CD4-positive, alpha-beta T cell (primary cell): ENCODE results near the gene GNG14. TPM values are rescaled to one million over a fixed set of nuclear protein-coding genes. Genes with fewer than 3 reads are reported as not detected.

Experiments used
- ATAC-seq: fragments of 200-7000 bp; cut with Tn5 transposase; one replicate; pipeline ENCODE4 v1.10.0; 2022; ENCODE audit warnings: mild to moderate bottlenecking; ENCODE audit not compliant: poor library complexity
- CTCF ChIA-PET: fragments of 350-600 bp; sonication (Branson Sonifier 250); formaldehyde crosslinking; loops from one replicate; lab custom pipeline; 2021; ENCODE audit warnings: antibody characterized with exemption, inconsistent platforms; lab: Charles Lee
- POLR2A ChIA-PET: fragments of 350-600 bp; sonication (Branson Sonifier 250); formaldehyde crosslinking; loops from one replicate; lab custom pipeline; 2021; ENCODE audit warnings: antibody characterized with exemption, inconsistent platforms; lab: Charles Lee
- DNase-seq, 14 experiments: peaks; one replicate each; pipeline ENCODE4 v3.0.0-alpha.2; 2013 to 2020; ENCODE audit warnings: mixed read lengths in 2 of 14
- H3K27ac ChIP-seq, 2 donors: one replicate each; pipeline versions ENCODE4 v1.5.1 to v1.7.0; 2013; ENCODE audit warnings: low read length in 2 of 2, low read depth in 1 of 2, mild to moderate bottlenecking in 1 of 2
- H3K27me3 ChIP-seq, 2 experiments: 1 replicate in 1 of 2; 2 replicates in 1 of 2; pipeline versions ENCODE4 v1.6.1 to v1.7.0; 2013; ENCODE audit warnings: low read length in 2 of 2, control low read depth in 1 of 2, mild to moderate bottlenecking in 1 of 2, moderate library complexity in 1 of 2; ENCODE audit not compliant: insufficient read depth in 2 of 2, control insufficient read depth in 1 of 2
- H3K36me3 ChIP-seq: one replicate; pipeline ENCODE4 v1.6.1; 2013; ENCODE audit warnings: low read length, control low read depth; ENCODE audit not compliant: insufficient read depth
- H3K4me1 ChIP-seq: one replicate; pipeline ENCODE4 v1.6.1; 2013; ENCODE audit warnings: low read length, control low read depth; ENCODE audit not compliant: insufficient read depth
- H3K4me3 ChIP-seq: one replicate; pipeline ENCODE4 v1.5.1; 2013; ENCODE audit warnings: mild to moderate bottlenecking, low read length, moderate library complexity
- H3K9me3 ChIP-seq, 2 experiments: 1 replicate in 1 of 2; 2 replicates in 1 of 2; pipeline versions ENCODE4 v1.6.1 to v1.7.0; 2013; ENCODE audit warnings: low read length in 2 of 2, mild to moderate bottlenecking in 2 of 2, control low read depth in 1 of 2, moderate library complexity in 1 of 2; ENCODE audit not compliant: control insufficient read depth in 1 of 2, insufficient read depth in 1 of 2
- H3K27ac Mint-ChIP-seq: one replicate; pipeline ENCODE4 v1.8.0; 2020; ENCODE audit warnings: mixed read lengths
- H3K27me3 Mint-ChIP-seq: one replicate; pipeline ENCODE4 v1.8.0; 2021; ENCODE audit warnings: mixed read lengths
- H3K36me3 Mint-ChIP-seq: one replicate; pipeline ENCODE4 v1.8.0; 2021; ENCODE audit warnings: low read depth, mixed read lengths
- H3K4me1 Mint-ChIP-seq: one replicate; pipeline ENCODE4 v1.8.0; 2021; ENCODE audit warnings: low read depth, mixed read lengths
- H3K4me3 Mint-ChIP-seq: one replicate; pipeline ENCODE4 v1.8.0; 2020; ENCODE audit warnings: mild to moderate bottlenecking, mixed read lengths
- H3K9me3 Mint-ChIP-seq: one replicate; pipeline ENCODE4 v1.8.0; 2020; ENCODE audit warnings: mixed read lengths
- intact Hi-C, 2 experiments: fragments of 100-400 bp; cut with DNase I in 1 of 2; cut with micrococcal nuclease in 1 of 2; formaldehyde crosslinking; loops; one replicate each; pipeline versions ENCODE4 v1.15.1 to v1.9.0; 2023 to 2025; cut with DNase I, micrococcal nuclease
- total RNA-seq, 174 experiments: library from RNA in 2 of 174; stranded (reverse) in 2 of 174; gene quantifications; one replicate each; pipeline ENCODE4 v1.2.3 and lab custom pipeline; 2021 to 2026
- TF ChIP-seq, protein P1 (sequence below): fragments of 200-600 bp; IDR thresholded peaks from one replicate; pipeline ENCODE4 v1.8.0; 2022; ENCODE audit warnings: antibody characterized with exemption, mild to moderate bottlenecking

GNG14 gene
- total RNA-seq, 2 experiments from 2014 or later: not detected

DNA sequence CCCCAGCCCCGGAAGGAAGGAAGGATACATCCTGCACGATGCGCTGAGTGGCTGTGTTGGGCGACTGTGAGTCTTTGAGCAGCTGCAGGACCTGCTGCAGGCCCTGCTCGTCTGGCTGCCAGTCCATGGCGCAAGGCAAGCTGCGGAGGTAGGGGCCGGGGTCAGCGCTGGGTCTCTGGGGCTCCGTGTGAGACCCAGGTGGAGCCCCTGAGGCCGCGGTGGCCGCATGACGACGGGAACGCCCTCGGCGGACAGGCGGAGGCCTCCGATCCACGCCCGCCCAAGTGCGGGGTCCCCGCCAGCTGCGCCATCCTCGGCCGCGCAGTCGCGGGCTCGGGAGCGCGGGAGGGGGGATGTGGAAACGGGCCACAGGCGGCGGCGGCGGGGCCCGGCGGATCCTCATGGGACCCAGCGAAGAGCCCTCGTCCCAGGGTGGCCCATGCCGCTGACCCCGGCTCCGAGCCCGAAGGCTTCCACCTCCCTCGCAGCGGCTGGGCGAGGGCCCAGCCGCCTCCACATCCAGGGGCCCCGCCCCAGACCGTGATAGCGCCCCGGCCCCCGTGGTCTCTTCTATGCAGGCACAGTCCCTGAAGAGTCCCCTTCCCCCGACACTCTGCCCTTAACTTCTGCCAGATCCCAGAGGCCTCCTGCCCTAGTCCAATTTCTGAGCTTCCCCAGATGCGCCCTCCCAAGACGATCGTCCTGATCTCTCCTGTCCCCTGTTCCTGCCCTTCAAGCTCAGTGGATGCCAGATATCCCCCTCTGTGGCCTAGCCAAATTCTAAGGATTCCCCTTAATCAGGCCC lies 33.3 kb downstream of the GNG14 start:
- CTCF ChIA-PET: interaction anchor here (0.9 to 1.9 kb wide), 4 partner anchors 36 to 56 kb away, joined by 3 to 11 read pairs (median 4); no protein-coding TSS in a partner anchor

DNA sequence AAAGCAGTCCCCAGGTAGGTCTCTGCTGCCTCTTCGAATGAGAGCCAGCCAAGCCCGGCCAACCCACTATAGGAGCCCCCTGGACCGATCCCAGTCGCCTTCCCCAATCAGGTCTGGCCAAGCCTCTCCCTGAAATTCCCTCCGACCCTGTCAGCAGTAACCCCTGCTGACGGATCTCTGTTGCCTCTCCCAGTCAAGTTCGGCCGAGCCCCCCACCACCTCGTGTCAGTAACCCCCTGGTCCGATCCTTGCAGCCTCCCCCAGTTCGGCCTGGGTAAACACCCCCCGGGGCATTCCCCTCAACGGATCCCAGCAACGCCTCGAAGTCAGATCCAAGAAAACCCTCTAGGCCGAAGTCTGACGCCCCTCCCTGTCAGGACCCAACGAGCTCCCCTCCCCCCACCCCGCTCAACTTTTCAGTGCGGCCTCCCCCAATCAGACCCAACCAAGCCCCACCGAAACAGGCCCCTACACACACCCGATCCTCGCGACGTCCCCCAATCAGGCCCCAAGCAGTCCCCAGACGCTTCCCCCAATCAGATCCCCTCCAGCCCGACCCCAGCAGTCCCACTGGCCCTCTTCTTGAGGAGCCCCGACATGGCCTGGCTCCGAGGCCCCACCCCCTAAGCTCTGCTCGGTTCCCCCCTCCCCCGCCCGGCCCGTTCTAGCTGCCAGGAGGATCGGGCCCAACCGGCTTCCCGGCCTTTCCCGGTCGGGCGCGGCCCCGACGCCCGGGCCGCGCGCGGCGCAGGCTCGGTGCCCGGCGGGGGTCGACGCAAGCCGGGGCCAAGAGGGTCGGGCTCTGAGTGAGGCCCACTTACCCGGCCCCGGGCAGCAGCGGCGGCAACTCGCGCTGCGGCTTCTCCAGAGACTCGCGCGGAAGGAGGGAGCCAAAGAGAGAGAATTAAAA lies 34.1 kb downstream of the GNG14 start:
- no peaks in the 10 kb centered on the region for H3K9me3 ChIP-seq
- DNase-seq (peak in 13 of 14 experiments; percentile 14 to 76 (median 41)), ATAC-seq (peak; percentile 37)
- H3K9me3 Mint-ChIP-seq: no peaks in the 10 kb centered on the region
- peaks cover 50% of the 10 kb centered on the region for H3K4me1 Mint-ChIP-seq
- peak overlapping the region; percentile 69 for H3K4me3 ChIP-seq
- peak overlapping the region; percentile 98 for H3K4me3 Mint-ChIP-seq
- TF ChIP-seq, protein P1, sequence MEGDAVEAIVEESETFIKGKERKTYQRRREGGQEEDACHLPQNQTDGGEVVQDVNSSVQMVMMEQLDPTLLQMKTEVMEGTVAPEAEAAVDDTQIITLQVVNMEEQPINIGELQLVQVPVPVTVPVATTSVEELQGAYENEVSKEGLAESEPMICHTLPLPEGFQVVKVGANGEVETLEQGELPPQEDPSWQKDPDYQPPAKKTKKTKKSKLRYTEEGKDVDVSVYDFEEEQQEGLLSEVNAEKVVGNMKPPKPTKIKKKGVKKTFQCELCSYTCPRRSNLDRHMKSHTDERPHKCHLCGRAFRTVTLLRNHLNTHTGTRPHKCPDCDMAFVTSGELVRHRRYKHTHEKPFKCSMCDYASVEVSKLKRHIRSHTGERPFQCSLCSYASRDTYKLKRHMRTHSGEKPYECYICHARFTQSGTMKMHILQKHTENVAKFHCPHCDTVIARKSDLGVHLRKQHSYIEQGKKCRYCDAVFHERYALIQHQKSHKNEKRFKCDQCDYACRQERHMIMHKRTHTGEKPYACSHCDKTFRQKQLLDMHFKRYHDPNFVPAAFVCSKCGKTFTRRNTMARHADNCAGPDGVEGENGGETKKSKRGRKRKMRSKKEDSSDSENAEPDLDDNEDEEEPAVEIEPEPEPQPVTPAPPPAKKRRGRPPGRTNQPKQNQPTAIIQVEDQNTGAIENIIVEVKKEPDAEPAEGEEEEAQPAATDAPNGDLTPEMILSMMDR: no peak
- intact Hi-C loops: loop anchor here (1.0 to 5.0 kb wide), 4 partner anchors 12 to 41 kb away; partner anchors contain the start of genes DHPS (in 2 of the 2), FBXW9 (in 1 of the 2) and TRIR (in 1 of the 2)
- no peaks in the 10 kb centered on the region for H3K27me3 ChIP-seq
- CTCF ChIA-PET: interaction anchor here (0.6 to 4.6 kb wide), 10 partner anchors 12 to 108 kb away, joined by 3 to 38 read pairs (median 4); partner anchors contain the start of genes DHPS and TRIR
- H3K4me1 ChIP-seq: peaks cover 39% of the 10 kb centered on the region
- H3K36me3 Mint-ChIP-seq: peaks cover 44% of the 10 kb centered on the region
- peak overlapping the region; percentile 89 for H3K27ac Mint-ChIP-seq
- POLR2A ChIA-PET: interaction anchor here (0.7 to 7.0 kb wide), 11 partner anchors 8 to 662 kb away, joined by 3 to 79 read pairs (median 7); partner anchors contain the start of genes DHPS, FBXW9, GCDH and GET3
- H3K27ac ChIP-seq: peak overlapping the region; percentile 34 to 59
- no peaks in the 10 kb centered on the region for H3K27me3 Mint-ChIP-seq
- H3K36me3 ChIP-seq: peaks cover 11% of the 10 kb centered on the region

More for the DNA sequence above, 33.3 kb downstream of the GNG14 start:
- peaks cover 39% of the 10 kb centered on the region for H3K4me1 ChIP-seq
- H3K27ac ChIP-seq: peak overlapping the region; percentile 34 to 59
- Mint-ChIP-seq H3K4me1 (peaks cover 49% of the 10 kb centered on the region), H3K27me3 (no peaks in the 10 kb centered on the region), H3K9me3 (no peaks in the 10 kb centered on the region), H3K27ac (peak overlapping the region; percentile 89), H3K36me3 (peaks cover 47% of the 10 kb centered on the region), H3K4me3 (peak overlapping the region; percentile 89)
- H3K36me3 ChIP-seq: peaks cover 18% of the 10 kb centered on the region
- POLR2A ChIA-PET: interaction anchor here (1.0 to 7.0 kb wide), 8 partner anchors 12 to 110 kb away, joined by 3 to 79 read pairs (median 12); partner anchors contain the start of genes DHPS, FBXW9, GET3 and JUNB
- peak overlapping the region; percentile 69 for H3K4me3 ChIP-seq
- TF ChIP-seq, protein P1: no peak
- DNase-seq (peak in 4 of 14 experiments; percentile 12 to 41 (median 36)), ATAC-seq (no peak)
- H3K27me3 ChIP-seq: no peaks in the 10 kb centered on the region
- no peaks in the 10 kb centered on the region for H3K9me3 ChIP-seq
- intact Hi-C loops: loop anchor here in 1 of 2 experiments (5.0 kb wide), 1 partner anchor 39 kb away; the partner anchor contains the start of gene DHPS
